K562 (cell line): ENCODE results near the gene BTBD1. TPM values are rescaled to one million over a fixed set of nuclear protein-coding genes. Genes with fewer than 3 reads are reported as not detected.

ENCODE experiments used
- CGGBP1 ChIP-seq: fragments of 250-450 bp; sonication (Bioruptor Pico); IDR thresholded peaks from 2 replicates; pipeline ENCODE4 v1.9.0; 2021; ENCODE audit warnings: mild to moderate bottlenecking
- FIP1L1 ChIP-seq: fragments of 200-400 bp; formaldehyde crosslinking; IDR thresholded peaks from 2 replicates; pipeline ENCODE4 v1.6.1; 2018; ENCODE audit warnings: mild to moderate bottlenecking, low read depth, low read length; ENCODE audit not compliant: poor library complexity, severe bottlenecking
- HMGXB4 ChIP-seq: sonication (generic); formaldehyde crosslinking; IDR thresholded peaks from 2 replicates; pipeline ENCODE4 v1.8.1; 2023; ENCODE audit warnings: mild to moderate bottlenecking, missing genetic modification reagents
- HSF4 ChIP-seq: fragments of 250-450 bp; sonication (Bioruptor Pico); IDR thresholded peaks from 2 replicates; pipeline ENCODE4 v2.1.2; 2022; ENCODE audit warnings: mild to moderate bottlenecking, moderate library complexity, borderline replicate concordance
- IRF2 ChIP-seq: sonication (generic); formaldehyde crosslinking; IDR thresholded peaks from 2 replicates; pipeline ENCODE4 v1.8.1; 2022; ENCODE audit warnings: mild to moderate bottlenecking, missing genetic modification reagents
- KDM1A ChIP-seq, 2 experiments: fragments of 450-650 bp; IDR thresholded peaks; 2 replicates each; pipeline ENCODE4 v1.6.1; 2016; ENCODE audit warnings: mild to moderate bottlenecking in 2 of 2
- LCOR ChIP-seq: sonication (generic); formaldehyde crosslinking; IDR thresholded peaks from 2 replicates; pipeline ENCODE4 v1.8.0; 2022; ENCODE audit warnings: mild to moderate bottlenecking, missing genetic modification reagents
- MEF2A ChIP-seq: IDR thresholded peaks from 2 replicates; pipeline ENCODE4 v1.6.1; 2011; ENCODE audit warnings: low read depth, mild to moderate bottlenecking, low read length, moderate library complexity; ENCODE audit not compliant: control insufficient read depth
- NFRKB ChIP-seq: fragments of 450-650 bp; IDR thresholded peaks from 2 replicates; pipeline ENCODE4 v1.6.1; 2016; ENCODE audit warnings: low read depth
- PHTF2 ChIP-seq: fragments of 250-450 bp; sonication (Bioruptor Pico); IDR thresholded peaks from 2 replicates; pipeline ENCODE4 v1.5.0; 2021; ENCODE audit warnings: mild to moderate bottlenecking
- SMAD1 ChIP-seq: fragments of 150-350 bp; IDR thresholded peaks from 2 replicates; pipeline ENCODE4 v1.6.1; 2014; ENCODE audit warnings: low read length, low read depth; ENCODE audit not compliant: partially characterized antibody
- SMARCB1 ChIP-seq: IDR thresholded peaks from 2 replicates; pipeline ENCODE4 v1.6.1; 2011; ENCODE audit warnings: improper control_type of control experiment, low read depth; ENCODE audit not compliant: insufficient read length
- TCFL5 ChIP-seq: fragments of 250-450 bp; sonication (Bioruptor Pico); conservative IDR thresholded peaks from 2 replicates; pipeline ENCODE4 v1.6.1; 2021; ENCODE audit warnings: mild to moderate bottlenecking, moderate library complexity, matching md5 sums
- TEAD1 ChIP-seq, 2 experiments: fragments of 450-650 bp in 1 of 2; sonication (generic) in 1 of 2; formaldehyde crosslinking; IDR thresholded peaks; 2 replicates each; pipeline versions ENCODE4 v1.4.0 to v1.8.0; 2020 to 2022; ENCODE audit warnings: mild to moderate bottlenecking in 2 of 2, missing genetic modification reagents in 1 of 2
- TGIF2 ChIP-seq: sonication (generic); formaldehyde crosslinking; IDR thresholded peaks from 2 replicates; pipeline ENCODE4 v1.8.1; 2022; ENCODE audit warnings: mild to moderate bottlenecking, missing genetic modification reagents, moderate library complexity
- YBX1 ChIP-seq: fragments of 450-650 bp; IDR thresholded peaks from 2 replicates; pipeline ENCODE4 v1.7.1; 2016; ENCODE audit warnings: mild to moderate bottlenecking
- ZNF146 ChIP-seq: IDR thresholded peaks from one replicate; pipeline ENCODE4 v1.6.1; 2018; ENCODE audit warnings: missing compliant biosample characterization; ENCODE audit not compliant: unreplicated experiment
- ZNF318 ChIP-seq, 2 experiments: fragments of 450-650 bp; IDR thresholded peaks; 2 replicates each; pipeline ENCODE4 v1.6.1; 2016; ENCODE audit warnings: mild to moderate bottlenecking in 2 of 2, borderline replicate concordance in 1 of 2, low read depth in 1 of 2, moderate library complexity in 1 of 2
- ZNF644 ChIP-seq: fragments of 200-800 bp; sonication (Bioruptor generic); IDR thresholded peaks from 2 replicates; pipeline ENCODE4 v1.6.1; 2016; ENCODE audit warnings: low read depth, missing genetic modification characterization, missing compliant biosample characterization
- ZNF780A ChIP-seq: fragments of 250-450 bp; sonication (Bioruptor Pico); IDR thresholded peaks from 2 replicates; pipeline ENCODE4 v1.5.0; 2021; ENCODE audit warnings: mild to moderate bottlenecking
- polyA plus RNA-seq, 8 experiments: library from polyadenylated mRNA; depleted of rRNA in 4 of 8; stranded (reverse) in 5 of 8; unstranded in 3 of 8; fragments of >200 nt; fragmentation: Nextera tagmentation in 2 of 8; fragmentation: Illumina TruSeq in 1 of 8; extraction: Ambion mirVana in 2 of 8; extraction: Trizol in 1 of 8; gene quantifications; 2 replicates each; pipeline versions ENCODE4 v1.2.1 to v1.2.3, GENCODE V29; 2011 to 2014; ENCODE audit warnings: inconsistent platforms in 1 of 8, missing spikeins in 1 of 8
- total RNA-seq, 7 experiments: library from RNA; depleted of rRNA in 6 of 7; stranded (reverse); fragments of >200 nt in 6 of 7; fragmentation: Illumina TruSeq in 2 of 7; extraction: Trizol in 2 of 7; gene quantifications; 2 replicates each; pipeline versions ENCODE4 v1.2.1 to v1.2.3, GENCODE V29; 2011 to 2021; ENCODE audit warnings: low replicate concordance in 1 of 7

The BTBD1 gene
- total and polyA plus RNA-seq, 9 of the 15 experiments (the other 6 are each of a cell fraction or from before 2014, with no cell fraction given), result 19.4 to 106 (median 90.4) TPM

- TF ChIP-seq SMARCB1 (no peak), ZNF780A (CRISPR knock-in tag) (no peak), LCOR (no peak), MEF2A (no peak), YBX1 (0 out of 2 replicates have a peak, but pooled peaks have one; percentile 30), IRF2 (CRISPR knock-in tag) (no peak), HMGXB4 (CRISPR knock-in tag) (no peak), TGIF2 (CRISPR knock-in tag) (no peak), NFRKB (no peak), ZNF318 (IDR thresholded peaks at IDR 0.05; ENCODE audit: borderline replicate concordance in 1 of 2, low read depth in 1 of 2) (no peak), SMAD1 (no peak), HSF4 (no peak), TEAD1 (CRISPR knock-in tag; IDR thresholded peaks at IDR 0.05) (no peak), ZNF644 (tag) (no peak), FIP1L1 (no peak), ZNF146 (CRISPR knock-in tag) (no peak), KDM1A (IDR thresholded peaks at IDR 0.05) (peak; percentile 78 to 84), PHTF2 (CRISPR knock-in tag) (no peak), TCFL5 (CRISPR knock-in tag) (no peak), CGGBP1 (CRISPR knock-in tag) (no peak)
These were observed 44.1 kb upstream of the BTBD1 start (continued) for GRCh38 chr15:83111149-83111548.
